Right lobe of liver (tissue), 4 donors: ENCODE results near the gene MYO7A.

Experiments
- CTCF ChIP-seq, 4 donors: fragments of 200-600 bp in 3 of 4; fragments of 450-650 bp in 1 of 4; IDR thresholded peaks; one replicate each; pipeline versions ENCODE4 v1.5.1 to v1.8.0; 2016 to 2022; ENCODE audit warnings: antibody characterized with exemption in 4 of 4, mild to moderate bottlenecking in 2 of 4
- POLR2A ChIP-seq: fragments of 450-650 bp; IDR thresholded peaks from one replicate; pipeline ENCODE4 v1.6.1; 2017; ENCODE audit warnings: antibody characterized with exemption, mild to moderate bottlenecking
- donor health status: DM: no; HTN: no; CAD: no.
- donor health status: DM: no; HTN: no; CAD: no.
- donor health status: DM: no; HTN: yes; CAD: no.

GRCh38 chr11:77089004-77089545, 39.0 kb upstream of the MYO7A start:
- TF ChIP-seq CTCF (IDR thresholded peaks at IDR 0.05) (no peak), POLR2A (no peak)
